ENCODE data around the gene PARP15.

Gene PARP15

DNA sequence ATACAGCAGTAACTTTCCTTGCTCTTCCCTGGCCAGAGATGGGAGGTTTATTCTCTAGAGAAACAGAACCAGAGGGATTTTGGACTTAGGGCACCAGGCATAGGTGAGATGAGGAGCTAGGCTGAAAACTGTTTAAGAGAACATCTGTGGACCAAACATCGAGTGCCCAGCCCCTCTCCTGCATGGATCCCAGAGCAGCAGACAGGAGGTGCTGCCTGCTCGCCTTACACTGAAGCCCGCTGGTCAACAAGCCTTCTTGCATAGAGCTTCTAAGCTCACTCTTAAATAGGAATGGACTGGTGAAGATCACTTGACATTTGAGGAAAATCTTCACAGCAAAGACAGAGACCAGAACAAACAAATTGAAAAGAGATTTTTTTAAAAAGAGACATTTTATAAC lies 41.2 kb downstream of the PARP15 start:
- DNase-seq (ENCODE audit: low read depth, low spot score), result no peak
- TF ChIP-seq, protein P1, sequence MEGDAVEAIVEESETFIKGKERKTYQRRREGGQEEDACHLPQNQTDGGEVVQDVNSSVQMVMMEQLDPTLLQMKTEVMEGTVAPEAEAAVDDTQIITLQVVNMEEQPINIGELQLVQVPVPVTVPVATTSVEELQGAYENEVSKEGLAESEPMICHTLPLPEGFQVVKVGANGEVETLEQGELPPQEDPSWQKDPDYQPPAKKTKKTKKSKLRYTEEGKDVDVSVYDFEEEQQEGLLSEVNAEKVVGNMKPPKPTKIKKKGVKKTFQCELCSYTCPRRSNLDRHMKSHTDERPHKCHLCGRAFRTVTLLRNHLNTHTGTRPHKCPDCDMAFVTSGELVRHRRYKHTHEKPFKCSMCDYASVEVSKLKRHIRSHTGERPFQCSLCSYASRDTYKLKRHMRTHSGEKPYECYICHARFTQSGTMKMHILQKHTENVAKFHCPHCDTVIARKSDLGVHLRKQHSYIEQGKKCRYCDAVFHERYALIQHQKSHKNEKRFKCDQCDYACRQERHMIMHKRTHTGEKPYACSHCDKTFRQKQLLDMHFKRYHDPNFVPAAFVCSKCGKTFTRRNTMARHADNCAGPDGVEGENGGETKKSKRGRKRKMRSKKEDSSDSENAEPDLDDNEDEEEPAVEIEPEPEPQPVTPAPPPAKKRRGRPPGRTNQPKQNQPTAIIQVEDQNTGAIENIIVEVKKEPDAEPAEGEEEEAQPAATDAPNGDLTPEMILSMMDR (IDR thresholded peaks at IDR 0.05; ENCODE audit: low read depth, low read length), result no peak
- no peak overlapping the region for H3K4me3 ChIP-seq (ENCODE audit: low read depth, low read length)
- in situ Hi-C loops (cut with HindIII; ENCODE audit: low sequenced_read_pairs), result no loop called here

GRCh38 chr3:122619040-122619439 lies 41.6 kb downstream of the PARP15 start:
- in situ Hi-C loops (cut with HindIII; ENCODE audit: low sequenced_read_pairs), result no loop called here
- no peak overlapping the region for H3K4me3 ChIP-seq (ENCODE audit: low read depth, low read length)
- no peak for DNase-seq (ENCODE audit: low read depth, low spot score)
- TF ChIP-seq, protein P1 (IDR thresholded peaks at IDR 0.05; ENCODE audit: low read depth, low read length), result no peak

DNA sequence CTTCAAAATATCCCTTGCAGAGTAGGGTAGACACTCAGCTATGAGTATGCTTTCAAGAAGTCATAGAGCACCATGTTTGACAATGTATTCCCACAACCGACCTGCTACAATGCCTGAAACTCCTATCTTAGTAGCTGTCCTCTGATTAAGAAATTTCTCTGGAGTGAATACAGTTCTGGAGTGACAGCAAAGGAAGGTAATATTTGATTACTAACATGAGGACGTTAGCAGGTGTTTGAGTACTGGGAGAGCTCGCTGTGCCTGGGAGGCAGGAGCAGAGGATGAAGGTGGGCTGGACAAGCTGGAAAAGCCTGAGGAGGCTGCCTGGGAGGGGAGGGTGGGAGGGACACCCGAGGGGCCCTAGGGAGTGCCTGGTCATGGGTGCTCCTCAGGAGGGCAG lies 42.9 kb downstream of the PARP15 start:
- DNase-seq (ENCODE audit: low read depth, low spot score), result no peak
- no peak overlapping the region for H3K4me3 ChIP-seq (ENCODE audit: low read depth, low read length)
- in situ Hi-C loops (cut with HindIII; ENCODE audit: low sequenced_read_pairs), result no loop called here
- TF ChIP-seq, protein P1 (IDR thresholded peaks at IDR 0.05; ENCODE audit: low read depth, low read length), result no peak

GRCh38 chr3:122621112-122621511 lies 43.7 kb downstream of the PARP15 start:
- in situ Hi-C loops (cut with HindIII; ENCODE audit: low sequenced_read_pairs), result no loop called here
- no peak for DNase-seq (ENCODE audit: low read depth, low spot score)
- H3K4me3 ChIP-seq (ENCODE audit: low read depth, low read length), result no peak overlapping the region
- TF ChIP-seq, protein P1 (IDR thresholded peaks at IDR 0.05; ENCODE audit: low read depth, low read length), result no peak

GRCh38 chr3:122623031-122623829 lies 45.8 kb downstream of the PARP15 start:
- no peak overlapping the region for H3K4me3 ChIP-seq (ENCODE audit: low read depth, low read length)
- in situ Hi-C loops (cut with HindIII; ENCODE audit: low sequenced_read_pairs), result no loop called here

GRCh38 chr3:122626515-122627180 lies 49.2 kb downstream of the PARP15 start:
- TF ChIP-seq, protein P1 (IDR thresholded peaks at IDR 0.05; ENCODE audit: low read depth, low read length), result no peak
- DNase-seq (ENCODE audit: low read depth, low spot score), result no peak
- in situ Hi-C loops (cut with HindIII; ENCODE audit: low sequenced_read_pairs), result no loop called here
- H3K4me3 ChIP-seq (ENCODE audit: low read depth, low read length), result no peak overlapping the region

More at GRCh38 chr3:122623031-122623829, 45.8 kb downstream of the PARP15 start:
- no peak for DNase-seq (ENCODE audit: low read depth, low spot score)
- TF ChIP-seq, protein P1 (IDR thresholded peaks at IDR 0.05; ENCODE audit: low read depth, low read length), result no peak
